Stimulated activated naive CD8-positive, alpha-beta T cell treated with anti-CD3 and anti-CD28 coated beads, Interleukin-15, Interleukin-2, amounts not matched to agents 100 ng/mL and 50 ng/mL, for 24 hours (primary cell): Measurements from ENCODE around the gene DIRAS1.
"Not testable (repeated sequence)": the region's sequence is repeated elsewhere in the genome, so short reads cannot be mapped to it uniquely, and the experiment has no call there.

Experiments
- H3K27ac Mint-ChIP-seq: one replicate; pipeline ENCODE4 v1.8.0; 2021; ENCODE audit warnings: mild to moderate bottlenecking, mixed read lengths
- H3K27me3 Mint-ChIP-seq: one replicate; pipeline ENCODE4 v1.8.0; 2021; ENCODE audit warnings: mixed read lengths
- H3K36me3 Mint-ChIP-seq: one replicate; pipeline ENCODE4 v1.8.0; 2021; ENCODE audit warnings: low read depth, mixed read lengths
- H3K4me1 Mint-ChIP-seq: one replicate; pipeline ENCODE4 v1.8.0; 2021; ENCODE audit warnings: low read depth, mixed read lengths
- H3K4me3 Mint-ChIP-seq: one replicate; pipeline ENCODE4 v1.8.0; 2021; ENCODE audit warnings: mild to moderate bottlenecking, mixed read lengths
- H3K9me3 Mint-ChIP-seq: one replicate; pipeline ENCODE4 v1.8.0; 2021; ENCODE audit warnings: mixed read lengths

The DIRAS1 gene

GRCh38 chr19:2693492-2694160 is 27.5 kb downstream of the DIRAS1 start:
- peaks cover 15% of the 10 kb centered on the region for H3K4me1 Mint-ChIP-seq
- no peaks in the 10 kb centered on the region for H3K36me3 Mint-ChIP-seq
- H3K4me3 Mint-ChIP-seq = no peak overlapping the region
- no peak overlapping the region for H3K27ac Mint-ChIP-seq
- no peaks in the 10 kb centered on the region for H3K27me3 Mint-ChIP-seq
- H3K9me3 Mint-ChIP-seq = no peaks in the 10 kb centered on the region

GRCh38 chr19:2691951-2692350 is 29.2 kb downstream of the DIRAS1 start:
- Mint-ChIP-seq H3K36me3 (no peaks in the 10 kb centered on the region), H3K9me3 (no peaks in the 10 kb centered on the region), H3K4me3 (no peak overlapping the region), H3K27me3 (no peaks in the 10 kb centered on the region), H3K27ac (no peak overlapping the region), H3K4me1 (peaks cover 10% of the 10 kb centered on the region)

GRCh38 chr19:2690856-2691255 is 30.3 kb downstream of the DIRAS1 start:
- H3K4me1 Mint-ChIP-seq = peaks cover 7% of the 10 kb centered on the region
- H3K27me3 Mint-ChIP-seq = no peaks in the 10 kb centered on the region
- H3K36me3 Mint-ChIP-seq = no peaks in the 10 kb centered on the region
- H3K9me3 Mint-ChIP-seq = no peaks in the 10 kb centered on the region
- no peak overlapping the region for H3K27ac Mint-ChIP-seq
- no peak overlapping the region for H3K4me3 Mint-ChIP-seq

GRCh38 chr19:2686360-2686759 is 34.8 kb downstream of the DIRAS1 start:
- Mint-ChIP-seq H3K4me1 (peaks cover 4% of the 10 kb centered on the region), H3K27me3 (no peaks in the 10 kb centered on the region), H3K27ac (no peak overlapping the region), H3K36me3 (no peaks in the 10 kb centered on the region), H3K9me3 (no peaks in the 10 kb centered on the region), H3K4me3 (no peak overlapping the region)

DNA sequence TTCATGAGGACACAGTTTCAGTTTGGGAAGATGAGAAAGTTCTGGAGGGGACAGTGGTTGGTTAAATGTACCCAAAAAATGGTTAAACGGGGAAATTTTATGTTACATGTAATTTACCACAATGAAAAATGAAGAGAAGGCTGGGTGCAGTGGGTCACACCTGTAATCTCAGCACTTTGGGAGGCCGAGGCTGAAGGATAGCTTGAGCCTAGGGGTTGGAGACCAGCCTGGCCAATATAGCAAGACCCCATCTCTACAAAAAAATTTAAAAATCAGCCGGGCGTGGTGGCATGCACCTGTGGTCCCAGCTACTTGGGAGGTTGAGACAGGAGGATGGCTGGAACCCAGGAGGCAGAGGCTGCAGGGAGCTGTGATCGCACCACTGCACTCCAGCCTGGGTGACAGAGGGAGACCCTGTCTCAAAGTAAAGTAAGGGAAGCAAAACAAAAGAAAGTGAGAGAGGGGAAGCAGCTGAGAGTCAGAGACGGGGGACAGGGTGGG is 35.9 kb downstream of the DIRAS1 start:
- Mint-ChIP-seq H3K27me3 (no peaks in the 10 kb centered on the region), H3K4me1 (peaks cover 5% of the 10 kb centered on the region), H3K36me3 (no peaks in the 10 kb centered on the region), H3K4me3 (no peak overlapping the region), H3K27ac (no peak overlapping the region), H3K9me3 (no peaks in the 10 kb centered on the region)

GRCh38 chr19:2683430-2684003 is 37.7 kb downstream of the DIRAS1 start:
- H3K27ac Mint-ChIP-seq = no peak overlapping the region
- H3K4me1 Mint-ChIP-seq = peaks cover 5% of the 10 kb centered on the region
- H3K36me3 Mint-ChIP-seq = no peaks in the 10 kb centered on the region
- H3K4me3 Mint-ChIP-seq = no peak overlapping the region
- no peaks in the 10 kb centered on the region for H3K27me3 Mint-ChIP-seq
- H3K9me3 Mint-ChIP-seq = no peaks in the 10 kb centered on the region

DNA sequence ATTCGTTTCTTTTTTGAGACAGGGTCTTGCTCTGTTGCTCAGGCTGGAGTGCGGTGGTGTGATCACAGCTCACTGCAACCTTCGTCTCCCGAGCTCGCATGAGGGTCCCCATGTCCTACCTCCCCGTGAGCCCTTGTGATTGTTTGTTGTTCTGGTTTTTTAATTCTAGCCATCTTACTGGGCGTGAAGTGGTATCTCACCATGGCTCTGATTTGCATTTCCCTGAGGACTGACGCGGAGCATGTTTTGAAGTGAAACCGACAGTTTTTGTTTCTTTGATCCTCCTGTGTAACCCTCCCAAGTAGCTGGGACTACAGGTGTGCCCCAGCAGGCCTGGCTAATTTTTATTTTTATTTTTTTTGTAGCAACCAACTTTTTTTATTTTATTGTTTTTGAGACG is 40.4 kb downstream of the DIRAS1 start:
- no peaks in the 10 kb centered on the region for H3K9me3 Mint-ChIP-seq

GRCh38 chr19:2679439-2679838 is 41.7 kb downstream of the DIRAS1 start:
- Mint-ChIP-seq H3K9me3 (no peaks in the 10 kb centered on the region), H3K27me3 (no peaks in the 10 kb centered on the region), H3K36me3 (peaks cover 4% of the 10 kb centered on the region), H3K4me3 (no peak overlapping the region), H3K4me1 (peaks cover 5% of the 10 kb centered on the region), H3K27ac (peak overlapping the region; percentile 43)

More for the DNA sequence above, 40.4 kb downstream of the DIRAS1 start:
- Mint-ChIP-seq H3K36me3 (peaks cover 4% of the 10 kb centered on the region), H3K27me3 (no peaks in the 10 kb centered on the region), H3K4me3 (peak overlapping the region; percentile 7), H3K27ac (peak overlapping the region; percentile 77), H3K4me1 (peaks cover 5% of the 10 kb centered on the region)

GRCh38 chr19:2678948-2679347 is 42.2 kb downstream of the DIRAS1 start:
- not testable (repeated sequence) for H3K4me3 Mint-ChIP-seq, H3K4me1 Mint-ChIP-seq, H3K27ac Mint-ChIP-seq, H3K27me3 Mint-ChIP-seq, H3K36me3 Mint-ChIP-seq, H3K9me3 Mint-ChIP-seq

- peak overlapping the region; percentile 6 for H3K4me3 Mint-ChIP-seq
- H3K27ac Mint-ChIP-seq = peak overlapping the region; percentile 80
Observed at GRCh38 chr19:2678044-2678671, 43.0 kb downstream of the DIRAS1 start.

DNA sequence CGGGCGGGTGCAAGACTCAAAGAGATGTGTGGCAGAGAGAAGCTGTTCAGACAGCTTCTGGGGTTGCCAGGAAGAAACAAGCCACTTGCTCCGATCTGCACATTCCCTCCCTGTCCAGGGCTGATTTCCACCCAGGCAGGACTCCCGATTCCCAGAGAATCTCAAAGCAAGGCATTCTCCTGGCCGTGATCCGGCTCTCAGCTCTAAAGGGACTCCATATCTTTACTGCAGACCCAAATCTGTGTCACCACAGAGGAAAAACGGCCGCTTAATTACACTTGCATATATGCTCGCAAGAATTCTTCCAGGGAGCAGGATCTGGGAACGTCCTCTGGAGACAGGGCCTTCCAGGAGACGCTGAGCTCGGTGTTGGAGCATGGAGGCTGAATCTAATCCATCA is 44.3 kb downstream of the DIRAS1 start:
- Mint-ChIP-seq H3K27me3 (no peaks in the 10 kb centered on the region), H3K4me3 (no peak overlapping the region), H3K4me1 (peaks cover 5% of the 10 kb centered on the region), H3K9me3 (no peaks in the 10 kb centered on the region), H3K27ac (no peak overlapping the region), H3K36me3 (peaks cover 4% of the 10 kb centered on the region)

More at GRCh38 chr19:2678044-2678671, 43.0 kb downstream of the DIRAS1 start:
- Mint-ChIP-seq H3K36me3 (peaks cover 4% of the 10 kb centered on the region), H3K27me3 (no peaks in the 10 kb centered on the region), H3K9me3 (no peaks in the 10 kb centered on the region), H3K4me1 (peaks cover 5% of the 10 kb centered on the region)

- Mint-ChIP-seq H3K4me1 (no peaks in the 10 kb centered on the region), H3K9me3 (no peaks in the 10 kb centered on the region), H3K36me3 (peaks cover 4% of the 10 kb centered on the region), H3K27me3 (no peaks in the 10 kb centered on the region), H3K27ac (no peak overlapping the region), H3K4me3 (no peak overlapping the region)
Observed at GRCh38 chr19:2675892-2676291, 45.3 kb downstream of the DIRAS1 start.

DNA sequence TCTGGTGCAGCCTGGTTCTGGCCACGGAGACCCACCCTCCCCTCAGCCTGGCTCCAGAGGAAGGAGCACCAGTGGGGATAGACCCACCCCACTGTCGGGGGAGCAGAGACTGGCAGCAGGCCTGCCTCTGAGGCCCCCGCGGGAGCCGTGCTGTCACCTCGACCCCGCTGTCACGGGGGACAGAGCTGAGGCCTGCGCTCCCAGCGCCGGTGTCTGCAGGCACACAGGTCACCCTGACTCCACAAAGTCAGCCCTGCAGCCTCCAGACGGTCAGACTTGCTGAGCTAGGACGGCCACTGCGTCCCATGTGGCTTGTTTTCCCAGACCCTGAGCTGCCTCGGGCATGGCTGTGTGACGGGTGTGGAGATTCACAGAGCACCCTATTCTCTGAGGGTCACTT is 51.0 kb downstream of the DIRAS1 start:
- H3K4me1 Mint-ChIP-seq = peaks cover 4% of the 10 kb centered on the region
- no peak overlapping the region for H3K4me3 Mint-ChIP-seq
- no peaks in the 10 kb centered on the region for H3K36me3 Mint-ChIP-seq
- H3K27me3 Mint-ChIP-seq = no peaks in the 10 kb centered on the region
- H3K27ac Mint-ChIP-seq = no peak overlapping the region
- H3K9me3 Mint-ChIP-seq = no peaks in the 10 kb centered on the region

DNA sequence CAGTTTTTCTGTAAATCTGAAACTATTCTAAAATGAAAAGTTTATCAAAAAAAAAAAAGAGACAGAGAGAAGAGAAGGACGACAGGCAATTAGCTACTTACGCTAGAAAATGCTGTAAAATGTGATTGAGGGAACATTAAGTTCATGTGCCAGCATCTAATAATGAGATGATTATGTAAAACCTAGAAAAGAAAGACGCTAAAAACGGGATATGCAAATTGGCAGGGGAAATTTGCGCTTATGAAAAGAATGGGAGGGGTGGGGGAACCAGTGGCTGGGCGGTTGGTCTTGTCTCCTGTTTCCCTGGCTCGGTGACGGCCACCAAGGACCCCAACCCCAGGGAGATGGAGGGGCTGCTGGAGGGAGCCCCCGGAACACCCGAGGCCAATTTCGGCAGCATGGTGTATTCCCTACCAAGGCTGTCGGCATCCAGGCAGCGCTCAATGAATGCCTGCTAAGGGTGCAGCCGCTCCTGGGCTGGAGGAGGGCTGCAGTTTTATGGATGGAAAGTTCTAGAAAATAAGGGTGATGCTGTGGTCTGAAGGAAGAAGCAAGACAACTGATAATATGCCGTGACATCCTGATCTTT is 52.9 kb downstream of the DIRAS1 start:
- Mint-ChIP-seq H3K27ac (no peak overlapping the region), H3K4me3 (no peak overlapping the region), H3K4me1 (peaks cover 4% of the 10 kb centered on the region), H3K27me3 (no peaks in the 10 kb centered on the region), H3K9me3 (no peaks in the 10 kb centered on the region), H3K36me3 (no peaks in the 10 kb centered on the region)

GRCh38 chr19:2667349-2667748 is 53.8 kb downstream of the DIRAS1 start:
- H3K27ac Mint-ChIP-seq, H3K4me1 Mint-ChIP-seq, H3K9me3 Mint-ChIP-seq, H3K27me3 Mint-ChIP-seq, H3K36me3 Mint-ChIP-seq, H3K4me3 Mint-ChIP-seq: not testable (repeated sequence)
